ENCODE measurements around the gene TPRX1. TPM values are rescaled to one million over a fixed set of nuclear protein-coding genes. Genes with fewer than 3 reads are reported as not detected.
"Not testable (repeated sequence)": the region's sequence is repeated elsewhere in the genome, so short reads cannot be mapped to it uniquely, and the experiment has no call there.

TPRX1 gene
- total RNA-seq = not detected

GRCh38 chr19:47804451-47804850 is at the start of gene TPRX1:
TPRX1 (minus strand) TSS chr19:47804551; CDS start chr19:47804539, 12 bp downstream.
- CTCF ChIA-PET = not testable (repeated sequence)

GRCh38 chr19:47853003-47853402 is 48.7 kb upstream of the TPRX1 start:
- ATAC-seq = no peak
- no peak for DNase-seq
- Mint-ChIP-seq H3K27ac (no peak overlapping the region), H3K9me3 (no peaks in the 10 kb centered on the region), H3K36me3 (ENCODE audit: low read depth) (no peaks in the 10 kb centered on the region), H3K27me3 (peaks cover 31% of the 10 kb centered on the region), H3K4me3 (no peak overlapping the region), H3K4me1 (ENCODE audit: low read depth) (peaks cover 9% of the 10 kb centered on the region)
- intact Hi-C loops (cut with micrococcal nuclease) = no loop called here
- CTCF ChIA-PET = interaction anchor here (0.9 to 3.3 kb wide), 3 partner anchors 11 to 39 kb away, joined by 4 to 20 read pairs (median 5); no protein-coding TSS in a partner anchor
- no peak for TF ChIP-seq CTCF (IDR thresholded peaks at IDR 0.05)
- POLR2A ChIA-PET = no interaction called here

More at GRCh38 chr19:47804451-47804850, at the start of gene TPRX1:
- DNase-seq; H3K9me3 Mint-ChIP-seq; H3K27ac Mint-ChIP-seq; H3K4me3 Mint-ChIP-seq; H3K27me3 Mint-ChIP-seq; H3K4me1 Mint-ChIP-seq (ENCODE audit: low read depth); intact Hi-C loops (cut with micrococcal nuclease); ATAC-seq; H3K36me3 Mint-ChIP-seq (ENCODE audit: low read depth); POLR2A ChIA-PET: not testable (repeated sequence)

- H3K27me3 Mint-ChIP-seq = peaks cover 38% of the 10 kb centered on the region
- H3K27ac Mint-ChIP-seq = no peak overlapping the region
- DNase-seq (peak; percentile 74), ATAC-seq (no peak)
- peaks cover 6% of the 10 kb centered on the region for H3K4me1 Mint-ChIP-seq (ENCODE audit: low read depth)
- H3K36me3 Mint-ChIP-seq (ENCODE audit: low read depth) = no peaks in the 10 kb centered on the region
- intact Hi-C loops (cut with micrococcal nuclease) = no loop called here
- ChIA-PET POLR2A (interaction anchor here (0.9 kb wide), 1 partner anchor 15 kb away, joined by 3 read pairs; no protein-coding TSS in a partner anchor), CTCF (interaction anchor here (1.3 to 4.6 kb wide), 3 partner anchors 15 to 59 kb away, joined by 3 to 20 read pairs (median 17); no protein-coding TSS in a partner anchor)
- peak overlapping the region; percentile 27 for H3K4me3 Mint-ChIP-seq
- no peaks in the 10 kb centered on the region for H3K9me3 Mint-ChIP-seq
- peak; percentile 86 for TF ChIP-seq CTCF (IDR thresholded peaks at IDR 0.05)
These were observed 44.6 kb upstream of the TPRX1 start for GRCh38 chr19:47848823-47849473.

- Mint-ChIP-seq H3K36me3 (ENCODE audit: low read depth) (no peaks in the 10 kb centered on the region), H3K4me3 (no peak overlapping the region), H3K27ac (no peak overlapping the region), H3K27me3 (peaks cover 37% of the 10 kb centered on the region), H3K4me1 (ENCODE audit: low read depth) (peaks cover 6% of the 10 kb centered on the region), H3K9me3 (no peaks in the 10 kb centered on the region)
- ATAC-seq = no peak
- ChIA-PET CTCF (interaction anchor here (3.5 to 4.6 kb wide), 2 partner anchors 15 to 19 kb away, joined by 17 to 20 read pairs; no protein-coding TSS in a partner anchor), POLR2A (no interaction called here)
- DNase-seq = no peak
- no peak for TF ChIP-seq CTCF (IDR thresholded peaks at IDR 0.05)
- intact Hi-C loops (cut with micrococcal nuclease) = no loop called here
These were observed 44.1 kb upstream of the TPRX1 start for GRCh38 chr19:47848425-47848822.

- TF ChIP-seq CTCF (IDR thresholded peaks at IDR 0.05) = no peak
- ChIA-PET CTCF (no interaction called here), POLR2A (no interaction called here)
- peaks cover 20% of the 10 kb centered on the region for H3K27me3 Mint-ChIP-seq
- H3K4me1 Mint-ChIP-seq (ENCODE audit: low read depth) = no peaks in the 10 kb centered on the region
- no peak for DNase-seq
- H3K27ac Mint-ChIP-seq = no peak overlapping the region
- ATAC-seq = no peak
- no peaks in the 10 kb centered on the region for H3K9me3 Mint-ChIP-seq
- no peaks in the 10 kb centered on the region for H3K36me3 Mint-ChIP-seq (ENCODE audit: low read depth)
- H3K4me3 Mint-ChIP-seq = no peak overlapping the region
- intact Hi-C loops (cut with micrococcal nuclease) = no loop called here
These were observed 38.6 kb upstream of the TPRX1 start for GRCh38 chr19:47842941-47843340.

Measured in activated CD8-positive, alpha-beta T cell treated with anti-CD3 and anti-CD28 coated beads for 36 hours (primary cell).